CD4-positive, alpha-beta T cell (primary cell): ENCODE results near the gene ELFN1. TPM values are rescaled to one million over a fixed set of nuclear protein-coding genes. Genes with fewer than 3 reads are reported as not detected.

Source experiments
- ATAC-seq: fragments of 200-7000 bp; cut with Tn5 transposase; one replicate; pipeline ENCODE4 v1.10.0; 2022; ENCODE audit warnings: mild to moderate bottlenecking; ENCODE audit not compliant: poor library complexity
- CTCF ChIA-PET: fragments of 350-600 bp; sonication (Branson Sonifier 250); formaldehyde crosslinking; loops from one replicate; lab custom pipeline; 2021; ENCODE audit warnings: antibody characterized with exemption, inconsistent platforms; lab: Charles Lee
- POLR2A ChIA-PET: fragments of 350-600 bp; sonication (Branson Sonifier 250); formaldehyde crosslinking; loops from one replicate; lab custom pipeline; 2021; ENCODE audit warnings: antibody characterized with exemption, inconsistent platforms; lab: Charles Lee
- DNase-seq, 14 experiments: peaks; one replicate each; pipeline ENCODE4 v3.0.0-alpha.2; 2013 to 2020; ENCODE audit warnings: mixed read lengths in 2 of 14
- H3K27ac ChIP-seq, 2 donors: one replicate each; pipeline versions ENCODE4 v1.5.1 to v1.7.0; 2013; ENCODE audit warnings: low read length in 2 of 2, low read depth in 1 of 2, mild to moderate bottlenecking in 1 of 2
- H3K27me3 ChIP-seq, 2 experiments: 1 replicate in 1 of 2; 2 replicates in 1 of 2; pipeline versions ENCODE4 v1.6.1 to v1.7.0; 2013; ENCODE audit warnings: low read length in 2 of 2, control low read depth in 1 of 2, mild to moderate bottlenecking in 1 of 2, moderate library complexity in 1 of 2; ENCODE audit not compliant: insufficient read depth in 2 of 2, control insufficient read depth in 1 of 2
- H3K36me3 ChIP-seq: one replicate; pipeline ENCODE4 v1.6.1; 2013; ENCODE audit warnings: low read length, control low read depth; ENCODE audit not compliant: insufficient read depth
- H3K4me1 ChIP-seq: one replicate; pipeline ENCODE4 v1.6.1; 2013; ENCODE audit warnings: low read length, control low read depth; ENCODE audit not compliant: insufficient read depth
- H3K4me3 ChIP-seq: one replicate; pipeline ENCODE4 v1.5.1; 2013; ENCODE audit warnings: mild to moderate bottlenecking, low read length, moderate library complexity
- H3K9me3 ChIP-seq, 2 experiments: 1 replicate in 1 of 2; 2 replicates in 1 of 2; pipeline versions ENCODE4 v1.6.1 to v1.7.0; 2013; ENCODE audit warnings: low read length in 2 of 2, mild to moderate bottlenecking in 2 of 2, control low read depth in 1 of 2, moderate library complexity in 1 of 2; ENCODE audit not compliant: control insufficient read depth in 1 of 2, insufficient read depth in 1 of 2
- H3K27ac Mint-ChIP-seq: one replicate; pipeline ENCODE4 v1.8.0; 2020; ENCODE audit warnings: mixed read lengths
- H3K27me3 Mint-ChIP-seq: one replicate; pipeline ENCODE4 v1.8.0; 2021; ENCODE audit warnings: mixed read lengths
- H3K36me3 Mint-ChIP-seq: one replicate; pipeline ENCODE4 v1.8.0; 2021; ENCODE audit warnings: low read depth, mixed read lengths
- H3K4me1 Mint-ChIP-seq: one replicate; pipeline ENCODE4 v1.8.0; 2021; ENCODE audit warnings: low read depth, mixed read lengths
- H3K4me3 Mint-ChIP-seq: one replicate; pipeline ENCODE4 v1.8.0; 2020; ENCODE audit warnings: mild to moderate bottlenecking, mixed read lengths
- H3K9me3 Mint-ChIP-seq: one replicate; pipeline ENCODE4 v1.8.0; 2020; ENCODE audit warnings: mixed read lengths
- CTCF ChIP-seq: fragments of 200-600 bp; IDR thresholded peaks from one replicate; pipeline ENCODE4 v1.8.0; 2022; ENCODE audit warnings: antibody characterized with exemption, mild to moderate bottlenecking
- intact Hi-C, 2 experiments: fragments of 100-400 bp; cut with DNase I in 1 of 2; cut with micrococcal nuclease in 1 of 2; formaldehyde crosslinking; loops; one replicate each; pipeline versions ENCODE4 v1.15.1 to v1.9.0; 2023 to 2025; cut with DNase I, micrococcal nuclease
- total RNA-seq, 174 experiments: library from RNA in 2 of 174; stranded (reverse) in 2 of 174; gene quantifications; one replicate each; pipeline ENCODE4 v1.2.3 and lab custom pipeline; 2021 to 2026

The ELFN1 gene
- total RNA-seq, 2 experiments from 2014 or later: not detected

- ATAC-seq: no peak
- POLR2A ChIA-PET: no interaction called here
- Mint-ChIP-seq H3K27ac (no peak overlapping the region), H3K27me3 (no peaks in the 10 kb centered on the region), H3K9me3 (no peaks in the 10 kb centered on the region), H3K36me3 (no peaks in the 10 kb centered on the region), H3K4me1 (no peaks in the 10 kb centered on the region), H3K4me3 (no peak overlapping the region)
- Histone ChIP-seq H3K4me3 (no peak overlapping the region), H3K27ac (no peak overlapping the region), H3K4me1 (no peaks in the 10 kb centered on the region), H3K27me3 (no peaks in the 10 kb centered on the region), H3K36me3 (no peaks in the 10 kb centered on the region), H3K9me3 (peaks cover 20 to 67% of the 10 kb centered on the region in 2 experiments)
- intact Hi-C loops: no loop called here
- DNase-seq: peak in 1 of 14 experiments; percentile 5
- TF ChIP-seq CTCF: no peak
- CTCF ChIA-PET: no interaction called here
These were observed 95.3 kb downstream of the ELFN1 start for GRCh38 chr7:1765336-1765735.

GRCh38 chr7:1767524-1767923, 97.4 kb downstream of the ELFN1 start:
- Histone ChIP-seq H3K36me3 (no peaks in the 10 kb centered on the region), H3K27ac (no peak overlapping the region), H3K27me3 (no peaks in the 10 kb centered on the region), H3K9me3 (peaks cover 19 to 49% of the 10 kb centered on the region in 2 experiments), H3K4me3 (no peak overlapping the region), H3K4me1 (no peaks in the 10 kb centered on the region)
- Mint-ChIP-seq H3K4me3 (no peak overlapping the region), H3K27me3 (no peaks in the 10 kb centered on the region), H3K9me3 (no peaks in the 10 kb centered on the region), H3K4me1 (no peaks in the 10 kb centered on the region), H3K36me3 (no peaks in the 10 kb centered on the region), H3K27ac (no peak overlapping the region)
- ChIA-PET POLR2A (no interaction called here), CTCF (no interaction called here)
- no peak for TF ChIP-seq CTCF
- DNase-seq: no peak
- intact Hi-C loops: no loop called here
- no peak for ATAC-seq

GRCh38 chr7:1768832-1769231, 98.8 kb downstream of the ELFN1 start:
- Histone ChIP-seq H3K4me1 (no peaks in the 10 kb centered on the region), H3K4me3 (no peak overlapping the region), H3K9me3 (peaks cover 9 to 41% of the 10 kb centered on the region in 2 experiments), H3K27me3 (no peaks in the 10 kb centered on the region), H3K27ac (no peak overlapping the region), H3K36me3 (no peaks in the 10 kb centered on the region)
- Mint-ChIP-seq H3K27ac (no peak overlapping the region), H3K9me3 (peaks cover 5% of the 10 kb centered on the region), H3K4me3 (no peak overlapping the region), H3K27me3 (no peaks in the 10 kb centered on the region), H3K36me3 (no peaks in the 10 kb centered on the region), H3K4me1 (no peaks in the 10 kb centered on the region)
- ChIA-PET POLR2A (no interaction called here), CTCF (no interaction called here)
- DNase-seq: peak in 1 of 14 experiments; percentile 5
- intact Hi-C loops: no loop called here
- no peak for TF ChIP-seq CTCF
- ATAC-seq: no peak
